ENCODE data around the gene POGK.
A peak's percentile ranks its signal among the peaks of the same experiment; 100 is the strongest.
"Not testable (repeated sequence)": the region's sequence is repeated elsewhere in the genome, so short reads cannot be mapped to it uniquely, and the experiment has no call there.

Gene POGK

DNA sequence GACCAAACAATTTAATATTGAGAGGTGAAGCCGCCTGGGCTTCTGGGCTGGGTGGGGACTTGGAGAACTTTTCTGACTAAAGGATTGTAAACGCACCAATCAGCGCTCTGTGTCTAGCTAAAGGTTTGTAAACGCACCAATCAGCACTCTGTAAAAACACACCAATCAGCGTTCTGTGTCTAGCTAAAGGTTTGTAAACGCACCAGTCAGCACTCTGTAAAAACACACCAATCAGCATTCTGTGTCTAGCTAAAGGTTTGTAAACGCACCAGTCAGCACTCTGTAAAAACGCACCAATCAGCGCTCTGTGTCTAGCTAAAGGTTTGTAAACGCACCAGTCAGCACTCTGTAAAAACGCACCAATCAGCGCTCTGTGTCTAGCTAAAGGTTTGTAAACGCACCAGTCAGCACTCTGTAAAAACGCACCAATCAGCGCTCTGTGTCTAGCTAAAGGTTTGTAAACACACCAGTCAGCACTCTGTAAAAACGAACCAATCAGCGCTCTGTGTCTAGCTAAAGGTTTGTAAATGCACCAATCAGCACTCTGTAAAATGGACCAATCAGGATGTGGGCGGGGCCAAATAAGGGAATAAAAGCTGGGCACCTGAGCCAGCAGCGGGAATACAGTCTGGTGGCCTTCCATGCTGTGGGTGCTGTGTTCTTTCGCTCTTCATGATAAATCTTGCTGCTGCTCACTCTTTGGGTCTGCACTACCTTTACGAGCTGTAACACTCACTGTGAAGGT is 39.1 kb downstream of the POGK start:
- POLR2A ChIA-PET; H3K9me3 ChIP-seq (ENCODE audit: control extremely low read depth in 1 of 5, control insufficient read depth in 4 of 5, insufficient read depth in 2 of 5, low read depth in 1 of 5, low read length in 4 of 5); DNase-seq; H3K4me3 ChIP-seq (ENCODE audit: control insufficient read depth in 1 of 7, extremely low read depth in 1 of 7, insufficient read depth in 4 of 7, low read depth in 2 of 7, low read length in 6 of 7); H3K27ac ChIP-seq (ENCODE audit: insufficient read depth in 1 of 2, low read depth in 1 of 2, low read length in 2 of 2, poor library complexity in 1 of 2, severe bottlenecking in 2 of 2); H3K36me3 ChIP-seq (ENCODE audit: control insufficient read depth in 4 of 4, insufficient read depth in 4 of 4, low read length in 3 of 4); H3K27me3 ChIP-seq (replicated peaks in 2 of 5; ENCODE audit: control insufficient read depth in 4 of 5, insufficient read depth in 5 of 5, low read length in 4 of 5): not testable (repeated sequence)
- CTCF ChIA-PET: interaction anchor here (13.2 kb wide), 1 partner anchor 182 kb away, joined by 172 read pairs; no protein-coding TSS in a partner anchor
- 98% methylated on average over 8 of the region's 21 CpGs for WGBS (ENCODE audit: insufficient coverage)
- H3K4me1 ChIP-seq (ENCODE audit: control extremely low read depth in 1 of 4, control insufficient read depth in 4 of 4, insufficient read depth in 4 of 4, low read length in 3 of 4): peaks cover 7 to 23% (median 14%) of the 10 kb centered on the region in 4 experiments

DNA sequence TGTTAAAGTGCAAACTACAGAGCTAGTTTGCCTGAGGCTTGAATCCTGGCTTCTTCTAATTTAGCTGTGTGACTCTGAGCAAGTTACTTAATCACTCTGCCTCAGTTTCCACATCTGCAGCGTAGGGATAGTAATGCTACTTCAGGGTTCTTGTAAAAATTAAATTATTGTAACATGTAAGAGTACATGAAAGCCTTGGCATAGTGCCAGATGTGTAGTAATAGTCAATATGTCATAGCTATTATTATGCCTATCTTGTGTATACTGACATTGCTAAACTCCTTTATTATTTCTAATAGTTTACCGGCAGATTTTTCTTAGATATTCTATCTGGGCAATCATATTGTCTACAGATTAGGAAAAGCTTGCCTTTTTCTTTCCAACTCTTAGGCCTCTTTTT is 43.6 kb downstream of the POGK start:
- Histone ChIP-seq H3K4me3 (ENCODE audit: control insufficient read depth in 1 of 7, extremely low read depth in 1 of 7, insufficient read depth in 4 of 7, low read depth in 2 of 7, low read length in 6 of 7) (no peak overlapping the region), H3K27me3 (replicated peaks in 2 of 5; ENCODE audit: control insufficient read depth in 4 of 5, insufficient read depth in 5 of 5, low read length in 4 of 5) (peaks cover 0 to 6% (median 0%) of the 10 kb centered on the region in 5 experiments), H3K36me3 (ENCODE audit: control insufficient read depth in 4 of 4, insufficient read depth in 4 of 4, low read length in 3 of 4) (no peaks in the 10 kb centered on the region), H3K9me3 (ENCODE audit: control extremely low read depth in 1 of 5, control insufficient read depth in 4 of 5, insufficient read depth in 2 of 5, low read depth in 1 of 5, low read length in 4 of 5) (no peaks in the 10 kb centered on the region), H3K4me1 (ENCODE audit: control extremely low read depth in 1 of 4, control insufficient read depth in 4 of 4, insufficient read depth in 4 of 4, low read length in 3 of 4) (peaks cover 0 to 17% (median 14%) of the 10 kb centered on the region in 4 experiments), H3K27ac (ENCODE audit: insufficient read depth in 1 of 2, low read depth in 1 of 2, low read length in 2 of 2, poor library complexity in 1 of 2, severe bottlenecking in 2 of 2) (no peak overlapping the region)
- no peak for DNase-seq
- WGBS (ENCODE audit: insufficient coverage): no CpG with 5 or more reads among the region's 2 CpGs
- CTCF ChIA-PET: interaction anchor here (0.8 to 13.2 kb wide), 7 partner anchors 23 to 241 kb away, joined by 3 to 172 read pairs (median 4); no protein-coding TSS in a partner anchor
- POLR2A ChIA-PET: no interaction called here

DNA sequence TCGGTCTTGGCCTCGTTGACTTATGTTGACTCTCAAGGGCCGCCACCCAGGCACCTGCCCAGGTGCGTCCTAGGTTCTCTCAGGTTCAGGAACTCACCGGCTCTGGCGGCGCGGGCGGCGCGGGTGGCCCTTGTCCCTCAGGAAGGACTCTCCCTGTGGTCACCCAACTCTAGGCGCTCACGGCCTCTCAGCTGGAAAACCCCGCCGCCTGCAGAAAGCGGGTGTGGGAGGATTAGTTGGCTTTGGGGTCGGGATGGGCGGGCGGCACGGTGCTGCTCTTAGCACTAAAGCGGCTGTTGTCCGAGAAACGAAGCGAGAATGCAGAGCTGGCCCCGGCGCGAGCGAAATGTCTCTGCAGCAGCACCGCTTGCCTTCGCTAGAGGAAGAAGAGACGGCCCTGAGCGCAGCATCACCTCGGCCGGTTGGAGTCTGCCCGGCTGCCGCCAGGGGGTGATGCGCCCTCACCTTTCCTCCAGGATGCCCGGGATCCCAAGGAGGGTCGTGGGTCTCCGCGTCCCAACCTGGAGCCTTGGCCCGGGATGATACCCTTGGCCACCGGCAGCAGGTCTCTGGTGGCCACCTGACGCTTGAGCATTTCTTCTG is 44.9 kb downstream of the POGK start:
- Histone ChIP-seq H3K27me3 (replicated peaks in 2 of 5; ENCODE audit: control insufficient read depth in 4 of 5, insufficient read depth in 5 of 5, low read length in 4 of 5) (peaks cover 0 to 6% (median 0%) of the 10 kb centered on the region in 5 experiments), H3K4me1 (ENCODE audit: control extremely low read depth in 1 of 4, control insufficient read depth in 4 of 4, insufficient read depth in 4 of 4, low read length in 3 of 4) (peaks cover 0 to 17% (median 14%) of the 10 kb centered on the region in 4 experiments), H3K4me3 (ENCODE audit: control insufficient read depth in 1 of 7, extremely low read depth in 1 of 7, insufficient read depth in 4 of 7, low read depth in 2 of 7, low read length in 6 of 7) (peak overlapping the region in 3 of 7 experiments; percentile 45 to 70 (median 57)), H3K9me3 (ENCODE audit: control extremely low read depth in 1 of 5, control insufficient read depth in 4 of 5, insufficient read depth in 2 of 5, low read depth in 1 of 5, low read length in 4 of 5) (no peaks in the 10 kb centered on the region), H3K36me3 (ENCODE audit: control insufficient read depth in 4 of 4, insufficient read depth in 4 of 4, low read length in 3 of 4) (no peaks in the 10 kb centered on the region), H3K27ac (ENCODE audit: insufficient read depth in 1 of 2, low read depth in 1 of 2, low read length in 2 of 2, poor library complexity in 1 of 2, severe bottlenecking in 2 of 2) (no peak overlapping the region)
- 28% methylated on average over 22 of the region's 44 CpGs for WGBS (ENCODE audit: insufficient coverage)
- CTCF ChIA-PET: interaction anchor here (0.9 to 13.2 kb wide), 9 partner anchors 18 to 183 kb away, joined by 3 to 172 read pairs (median 5); no protein-coding TSS in a partner anchor
- POLR2A ChIA-PET: no interaction called here
- peak; percentile 52 to 66 (median 63) for DNase-seq

DNA sequence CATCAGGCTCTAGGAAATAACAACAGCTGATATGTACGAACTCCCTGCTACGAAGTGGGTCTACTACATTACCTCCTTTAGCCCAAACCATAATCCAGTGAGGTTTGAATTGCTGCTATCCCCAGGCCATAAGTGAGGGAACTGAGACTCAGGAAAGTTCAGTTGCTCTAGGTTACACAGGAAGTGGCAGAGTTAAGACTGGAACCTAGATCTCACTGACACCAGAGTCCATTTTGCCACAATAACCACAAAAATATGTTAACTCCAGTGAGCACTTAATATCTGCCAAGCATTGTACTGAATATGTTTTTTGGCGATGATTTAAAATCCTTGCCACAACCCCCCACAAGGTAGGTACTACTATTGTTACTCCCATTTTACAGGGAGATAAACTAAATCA is 45.7 kb downstream of the POGK start:
- H3K4me3 ChIP-seq (ENCODE audit: control insufficient read depth in 1 of 7, extremely low read depth in 1 of 7, insufficient read depth in 4 of 7, low read depth in 2 of 7, low read length in 6 of 7): no peak overlapping the region
- H3K36me3 ChIP-seq (ENCODE audit: control insufficient read depth in 4 of 4, insufficient read depth in 4 of 4, low read length in 3 of 4): no peaks in the 10 kb centered on the region
- WGBS (ENCODE audit: insufficient coverage): no CpG with 5 or more reads among the region's 3 CpGs
- CTCF ChIA-PET: interaction anchor here (0.6 to 13.2 kb wide), 8 partner anchors 17 to 182 kb away, joined by 3 to 172 read pairs (median 6); no protein-coding TSS in a partner anchor
- POLR2A ChIA-PET: no interaction called here
- H3K9me3 ChIP-seq (ENCODE audit: control extremely low read depth in 1 of 5, control insufficient read depth in 4 of 5, insufficient read depth in 2 of 5, low read depth in 1 of 5, low read length in 4 of 5): no peaks in the 10 kb centered on the region
- no peak overlapping the region for H3K27ac ChIP-seq (ENCODE audit: insufficient read depth in 1 of 2, low read depth in 1 of 2, low read length in 2 of 2, poor library complexity in 1 of 2, severe bottlenecking in 2 of 2)
- DNase-seq: peak in 2 of 3 donors; percentile 46 to 51
- H3K27me3 ChIP-seq (replicated peaks in 2 of 5; ENCODE audit: control insufficient read depth in 4 of 5, insufficient read depth in 5 of 5, low read length in 4 of 5): peaks cover 0 to 6% (median 0%) of the 10 kb centered on the region in 5 experiments
- H3K4me1 ChIP-seq (ENCODE audit: control extremely low read depth in 1 of 4, control insufficient read depth in 4 of 4, insufficient read depth in 4 of 4, low read length in 3 of 4): peaks cover 0 to 17% (median 14%) of the 10 kb centered on the region in 4 experiments

DNA sequence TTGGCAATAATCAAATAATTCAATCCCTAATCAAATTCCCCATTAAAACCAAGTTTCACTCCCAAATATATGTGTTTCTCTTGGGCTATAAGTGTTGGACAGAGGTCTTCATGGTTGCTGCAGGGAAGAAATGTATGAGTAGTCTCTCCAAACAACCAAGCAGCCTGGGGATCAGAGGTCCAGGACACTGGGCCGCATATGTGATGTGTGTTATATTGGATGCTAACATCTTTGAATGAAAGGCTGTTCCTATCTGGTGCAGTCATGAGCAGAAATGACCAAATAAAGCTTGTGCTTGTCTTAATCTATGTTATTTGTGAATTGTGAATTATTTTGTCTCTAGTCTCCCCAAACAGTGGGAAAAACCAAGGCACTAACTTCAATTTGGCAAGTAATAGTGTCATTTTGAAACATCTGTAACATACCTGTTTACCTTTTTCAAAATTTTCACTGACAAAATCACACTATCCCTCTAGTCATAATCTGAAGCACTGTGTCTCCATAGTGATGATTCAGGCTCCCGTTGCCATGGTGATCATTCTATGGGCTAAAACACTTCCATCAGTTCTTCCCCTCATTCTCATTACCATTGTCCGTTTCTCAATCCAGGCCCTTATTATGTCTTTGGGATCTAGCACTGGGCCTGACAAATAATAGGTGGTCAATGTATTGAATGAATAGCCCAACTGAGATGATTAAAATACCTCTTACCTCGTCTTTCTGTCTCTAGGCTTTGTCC is 49.3 kb downstream of the POGK start:
- Histone ChIP-seq H3K4me3 (ENCODE audit: control insufficient read depth in 1 of 7, extremely low read depth in 1 of 7, insufficient read depth in 4 of 7, low read depth in 2 of 7, low read length in 6 of 7) (no peak overlapping the region), H3K4me1 (ENCODE audit: control extremely low read depth in 1 of 4, control insufficient read depth in 4 of 4, insufficient read depth in 4 of 4, low read length in 3 of 4) (peaks cover 0 to 17% (median 14%) of the 10 kb centered on the region in 4 experiments), H3K36me3 (ENCODE audit: control insufficient read depth in 4 of 4, insufficient read depth in 4 of 4, low read length in 3 of 4) (no peaks in the 10 kb centered on the region), H3K27ac (ENCODE audit: insufficient read depth in 1 of 2, low read depth in 1 of 2, low read length in 2 of 2, poor library complexity in 1 of 2, severe bottlenecking in 2 of 2) (no peak overlapping the region), H3K27me3 (replicated peaks in 2 of 5; ENCODE audit: control insufficient read depth in 4 of 5, insufficient read depth in 5 of 5, low read length in 4 of 5) (peaks cover 0 to 6% (median 0%) of the 10 kb centered on the region in 5 experiments), H3K9me3 (ENCODE audit: control extremely low read depth in 1 of 5, control insufficient read depth in 4 of 5, insufficient read depth in 2 of 5, low read depth in 1 of 5, low read length in 4 of 5) (no peaks in the 10 kb centered on the region)
- CTCF ChIA-PET: interaction anchor here (0.6 to 13.2 kb wide), 4 partner anchors 40 to 172 kb away, joined by 3 to 172 read pairs (median 4); no protein-coding TSS in a partner anchor
- WGBS (ENCODE audit: insufficient coverage): 95% methylated on average over 2 of the region's 4 CpGs
- no peak for DNase-seq
- POLR2A ChIA-PET: no interaction called here

DNA sequence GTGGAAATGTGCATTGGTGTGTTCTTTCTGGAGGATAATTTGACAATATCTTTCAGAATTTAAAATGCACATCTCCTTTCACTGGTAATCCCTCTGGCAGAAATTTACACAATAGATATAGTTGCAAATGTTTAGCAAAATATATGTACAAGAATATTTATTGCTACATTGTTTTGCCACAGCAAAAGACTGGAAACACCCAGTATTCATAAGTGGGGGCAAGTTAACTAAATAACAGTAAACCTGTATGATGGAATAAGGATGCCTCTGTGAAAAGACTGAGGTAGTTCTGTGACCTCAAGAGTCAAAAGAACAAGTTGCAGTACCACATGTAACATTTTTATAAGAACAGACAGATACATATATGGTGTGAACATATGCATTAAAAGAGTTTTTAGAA is 50.5 kb downstream of the POGK start:
- CTCF ChIA-PET: no interaction called here
- Histone ChIP-seq H3K4me3 (ENCODE audit: control insufficient read depth in 1 of 7, extremely low read depth in 1 of 7, insufficient read depth in 4 of 7, low read depth in 2 of 7, low read length in 6 of 7) (no peak overlapping the region), H3K36me3 (ENCODE audit: control insufficient read depth in 4 of 4, insufficient read depth in 4 of 4, low read length in 3 of 4) (no peaks in the 10 kb centered on the region), H3K4me1 (ENCODE audit: control extremely low read depth in 1 of 4, control insufficient read depth in 4 of 4, insufficient read depth in 4 of 4, low read length in 3 of 4) (peaks cover 0 to 7% (median 5%) of the 10 kb centered on the region in 4 experiments), H3K9me3 (ENCODE audit: control extremely low read depth in 1 of 5, control insufficient read depth in 4 of 5, insufficient read depth in 2 of 5, low read depth in 1 of 5, low read length in 4 of 5) (no peaks in the 10 kb centered on the region), H3K27me3 (replicated peaks in 2 of 5; ENCODE audit: control insufficient read depth in 4 of 5, insufficient read depth in 5 of 5, low read length in 4 of 5) (no peaks in the 10 kb centered on the region), H3K27ac (ENCODE audit: insufficient read depth in 1 of 2, low read depth in 1 of 2, low read length in 2 of 2, poor library complexity in 1 of 2, severe bottlenecking in 2 of 2) (no peak overlapping the region)
- POLR2A ChIA-PET: no interaction called here
- no peak for DNase-seq

Measured in common myeloid progenitor, CD34-positive (primary cell).